Measurements from ENCODE around the gene PGLYRP4. TPM values are rescaled to one million over a fixed set of nuclear protein-coding genes. Genes with fewer than 3 reads are reported as not detected.

Gene PGLYRP4
- polyA plus RNA-seq, 2 of the 4 experiments (the other 2 are of a cell fraction): not detected

DNA sequence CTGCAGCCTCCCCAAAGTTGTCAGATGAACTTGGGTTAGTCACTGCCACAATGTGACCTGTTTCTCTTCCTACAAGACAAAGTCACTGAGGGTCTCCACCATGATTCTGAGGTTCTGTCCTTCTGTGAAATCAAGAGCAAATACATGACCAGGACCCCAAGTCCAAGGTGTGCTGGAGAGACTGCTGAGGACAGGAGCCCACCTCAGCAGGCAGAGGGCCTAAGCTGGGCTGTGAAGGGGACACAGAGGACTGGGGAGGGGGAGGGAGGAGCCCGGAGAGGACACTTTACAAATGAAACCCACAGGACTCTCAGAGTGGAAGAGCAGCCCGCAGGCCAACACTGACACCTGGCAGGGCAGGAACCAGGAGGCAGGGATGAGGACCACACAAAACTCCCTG, 39.2 kb downstream of the PGLYRP4 start:
- no peak overlapping the region for H3K4me2 ChIP-seq
- H3K9me3 ChIP-seq: no peaks in the 10 kb centered on the region
- ATAC-seq: no peak
- WGBS (ENCODE audit: missing lambda C conversion rate): 4% methylated on average over 2 of the region's 2 CpGs
- no peak for FAIRE-seq
- H3K27ac ChIP-seq: no peak overlapping the region
- ChIA-PET POLR2A (interaction anchor here (0.9 kb wide), 1 partner anchor 16 kb away, joined by 3 read pairs; no protein-coding TSS in a partner anchor), CTCF (interaction anchor here (0.6 kb wide), 1 partner anchor 27 kb away, joined by 6 read pairs; no protein-coding TSS in a partner anchor)
- TF ChIP-seq HDAC2 (IDR thresholded peaks at IDR 0.05): no peak
- no peak for TF ChIP-seq NR3C1 (IDR thresholded peaks at IDR 0.05)
- TF ChIP-seq MAZ (IDR thresholded peaks at IDR 0.05; ENCODE audit: borderline replicate concordance, low read depth, low read length): no peak
- TF ChIP-seq, protein P1, sequence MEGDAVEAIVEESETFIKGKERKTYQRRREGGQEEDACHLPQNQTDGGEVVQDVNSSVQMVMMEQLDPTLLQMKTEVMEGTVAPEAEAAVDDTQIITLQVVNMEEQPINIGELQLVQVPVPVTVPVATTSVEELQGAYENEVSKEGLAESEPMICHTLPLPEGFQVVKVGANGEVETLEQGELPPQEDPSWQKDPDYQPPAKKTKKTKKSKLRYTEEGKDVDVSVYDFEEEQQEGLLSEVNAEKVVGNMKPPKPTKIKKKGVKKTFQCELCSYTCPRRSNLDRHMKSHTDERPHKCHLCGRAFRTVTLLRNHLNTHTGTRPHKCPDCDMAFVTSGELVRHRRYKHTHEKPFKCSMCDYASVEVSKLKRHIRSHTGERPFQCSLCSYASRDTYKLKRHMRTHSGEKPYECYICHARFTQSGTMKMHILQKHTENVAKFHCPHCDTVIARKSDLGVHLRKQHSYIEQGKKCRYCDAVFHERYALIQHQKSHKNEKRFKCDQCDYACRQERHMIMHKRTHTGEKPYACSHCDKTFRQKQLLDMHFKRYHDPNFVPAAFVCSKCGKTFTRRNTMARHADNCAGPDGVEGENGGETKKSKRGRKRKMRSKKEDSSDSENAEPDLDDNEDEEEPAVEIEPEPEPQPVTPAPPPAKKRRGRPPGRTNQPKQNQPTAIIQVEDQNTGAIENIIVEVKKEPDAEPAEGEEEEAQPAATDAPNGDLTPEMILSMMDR (IDR thresholded peaks at IDR 0.05): no peak
- TF ChIP-seq HOXA7 (CRISPR knock-in tag; IDR thresholded peaks at IDR 0.05): no peak
- no peak for TF ChIP-seq HEYL (CRISPR knock-in tag; IDR thresholded peaks at IDR 0.05)
- TF ChIP-seq KDM1A (IDR thresholded peaks at IDR 0.05; ENCODE audit: low read depth): no peak
- no peak for TF ChIP-seq FOXS1 (CRISPR knock-in tag; IDR thresholded peaks at IDR 0.05)
- no peak for TF ChIP-seq NPAS2 (CRISPR knock-in tag; IDR thresholded peaks at IDR 0.05; ENCODE audit: borderline replicate concordance)
- TF ChIP-seq MYC (IDR thresholded peaks at IDR 0.05; ENCODE audit: borderline replicate concordance, low read length): no peak
- no peak for TF ChIP-seq PHF8 (IDR thresholded peaks at IDR 0.05; ENCODE audit: borderline replicate concordance, low read depth)
- TF ChIP-seq KDM5A (IDR thresholded peaks at IDR 0.05): no peak
- no peak for TF ChIP-seq TFCP2L1 (CRISPR knock-in tag; IDR thresholded peaks at IDR 0.05)
- no peak for TF ChIP-seq ATOH8 (CRISPR knock-in tag; IDR thresholded peaks at IDR 0.05; ENCODE audit: low read depth)
- no peak for TF ChIP-seq BHLHE40 (IDR thresholded peaks at IDR 0.05; ENCODE audit: low read depth, low read length)
- TF ChIP-seq CBX8 (IDR thresholded peaks at IDR 0.05): no peak
- TF ChIP-seq MAX (IDR thresholded peaks at IDR 0.05): no peak
- TF ChIP-seq ZSCAN20 (CRISPR knock-in tag; IDR thresholded peaks at IDR 0.05): no peak
- no peak for TF ChIP-seq POLR2AphosphoS2 (conservative IDR thresholded peaks at IDR 0.05; ENCODE audit: low read length)
- no peak overlapping the region for H3K4me3 ChIP-seq
- no peak for DNase-seq (ENCODE audit: low read depth in 1 of 2, low spot score in 1 of 2)
- H3K4me1 ChIP-seq: no peaks in the 10 kb centered on the region

- POLR2A ChIA-PET: no interaction called here
- WGBS (ENCODE audit: missing lambda C conversion rate): 20% methylated on average over 2 of the region's 2 CpGs
- CTCF ChIA-PET: interaction anchor here (0.6 kb wide), 1 partner anchor 319 kb away, joined by 3 read pairs; no protein-coding TSS in a partner anchor
- DNase-seq (ENCODE audit: low read depth in 1 of 2, low spot score in 1 of 2): no peak
- H3K27ac ChIP-seq: no peak overlapping the region
- H3K9me3 ChIP-seq: no peaks in the 10 kb centered on the region
- TF ChIP-seq RCOR1 (IDR thresholded peaks at IDR 0.05; ENCODE audit: low read depth, low read length) (no peak), MAX (IDR thresholded peaks at IDR 0.05) (no peak), HDAC2 (IDR thresholded peaks at IDR 0.05) (no peak), HEYL (CRISPR knock-in tag; IDR thresholded peaks at IDR 0.05) (no peak), MYC (IDR thresholded peaks at IDR 0.05; ENCODE audit: borderline replicate concordance, low read length) (no peak), TP53 (CRISPR knock-in tag; IDR thresholded peaks at IDR 0.05) (no peak), CBX8 (IDR thresholded peaks at IDR 0.05) (no peak), HOXB13 (CRISPR knock-in tag; IDR thresholded peaks at IDR 0.05; ENCODE audit: low read depth) (no peak), POLR2A (IDR thresholded peaks at IDR 0.05; ENCODE audit: low read length) (no peak), MAZ (IDR thresholded peaks at IDR 0.05; ENCODE audit: borderline replicate concordance, low read depth, low read length) (no peak), EP300 (IDR thresholded peaks at IDR 0.05) (no peak), POLR2AphosphoS2 (conservative IDR thresholded peaks at IDR 0.05; ENCODE audit: low read length) (no peak), ESRRA (IDR thresholded peaks at IDR 0.05; ENCODE audit: borderline replicate concordance, low read length) (no peak), JUNB (IDR thresholded peaks at IDR 0.05) (no peak), HOXA7 (CRISPR knock-in tag; IDR thresholded peaks at IDR 0.05) (no peak), USF2 (IDR thresholded peaks at IDR 0.05) (no peak), FOSL2 (IDR thresholded peaks at IDR 0.05) (no peak), FOSL2 (CRISPR knock-in tag; IDR thresholded peaks at IDR 0.05) (no peak), KDM1A (IDR thresholded peaks at IDR 0.05; ENCODE audit: low read depth) (no peak), RAD21 (conservative IDR thresholded peaks at IDR 0.05 in 1 of 2, IDR thresholded peaks at IDR 0.05 in 1 of 2) (no peak)
- no peak overlapping the region for H3K4me3 ChIP-seq
- ATAC-seq: no peak
- no peaks in the 10 kb centered on the region for H3K4me1 ChIP-seq
- FAIRE-seq: no peak
- no peak overlapping the region for H3K4me2 ChIP-seq
Observed at GRCh38 chr1:153308540-153308939, 40.1 kb downstream of the PGLYRP4 start.
